GM10248 (cell line): ENCODE data around the gene XIRP2.
A peak's percentile ranks its signal among the peaks of the same experiment; 100 is the strongest.

Experiments
- CTCF ChIA-PET: fragments of 300-600 bp; sonication (Branson Sonifier 250); formaldehyde crosslinking; extraction: SDS; loops from one replicate; lab custom pipeline; 2021; ENCODE audit warnings: antibody characterized with exemption; lab: Yijun Ruan, JAX
- POLR2A ChIA-PET: fragments of 350-650 bp; sonication (Branson Sonifier 250); formaldehyde crosslinking; extraction: SDS; loops from one replicate; lab custom pipeline; 2020; ENCODE audit warnings: antibody characterized with exemption; lab: Yijun Ruan, JAX
- DNase-seq: peaks from one replicate; pipeline ENCODE4 v3.0.0; 2012; ENCODE audit errors: extremely low spot score
- CTCF ChIP-seq: IDR thresholded peaks from 2 replicates; pipeline ENCODE4 v1.5.1; 2012; ENCODE audit warnings: mild to moderate bottlenecking, low read depth; ENCODE audit errors: extremely low read depth, missing control alignments, control extremely low read depth

Gene XIRP2

GRCh38 chr2:167115541-167115940, 227.3 kb downstream of the XIRP2 start:
- DNase-seq: no peak
- ChIA-PET CTCF (interaction anchor here (2.9 kb wide), 1 partner anchor 10 kb away, joined by 9 read pairs; no protein-coding TSS in a partner anchor), POLR2A (no interaction called here)

GRCh38 chr2:167122389-167122788, 234.1 kb downstream of the XIRP2 start:
- POLR2A ChIA-PET: no interaction called here
- no peak for TF ChIP-seq CTCF
- DNase-seq: no peak
- CTCF ChIA-PET: no interaction called here

More at GRCh38 chr2:167115541-167115940, 227.3 kb downstream of the XIRP2 start:
- TF ChIP-seq CTCF: no peak

- POLR2A ChIA-PET: no interaction called here
- no peak for DNase-seq
- CTCF ChIA-PET: interaction anchor here (1.5 to 2.2 kb wide), 2 partner anchors 9 to 11 kb away, joined by 3 to 9 read pairs; no protein-coding TSS in a partner anchor
- no peak for TF ChIP-seq CTCF
Measured at GRCh38 chr2:167126165-167126564, 237.9 kb downstream of the XIRP2 start.

- DNase-seq: no peak
- TF ChIP-seq CTCF: peak; percentile 1
- ChIA-PET POLR2A (no interaction called here), CTCF (interaction anchor here (1.1 kb wide), 1 partner anchor 992 kb away, joined by 5 read pairs; no protein-coding TSS in a partner anchor)
Measured at GRCh38 chr2:167127135-167127534, 238.9 kb downstream of the XIRP2 start.

GRCh38 chr2:167128130-167128529, 239.8 kb downstream of the XIRP2 start:
- DNase-seq: no peak
- CTCF ChIA-PET: no interaction called here
- TF ChIP-seq CTCF: no peak
- POLR2A ChIA-PET: no interaction called here

GRCh38 chr2:167132066-167132465, 243.8 kb downstream of the XIRP2 start:
- ChIA-PET POLR2A (no interaction called here), CTCF (interaction anchor here (1.5 kb wide), 1 partner anchor 15 kb away, joined by 3 read pairs; no protein-coding TSS in a partner anchor)
- no peak for DNase-seq
- TF ChIP-seq CTCF: no peak
